K562 (cell line): Measurements from ENCODE around the gene MPG. TPM values are rescaled to one million over a fixed set of nuclear protein-coding genes. Genes with fewer than 3 reads are reported as not detected.

Source experiments
- CUX1 ChIP-seq: fragments of 200-800 bp; sonication (Bioruptor generic); IDR thresholded peaks from 2 replicates; pipeline ENCODE4 v1.6.1; 2016; ENCODE audit warnings: missing genetic modification characterization, missing compliant biosample characterization
- NUFIP1 ChIP-seq: fragments of 450-650 bp; IDR thresholded peaks from 2 replicates; pipeline ENCODE4 v1.6.1; 2018; ENCODE audit not compliant: partially characterized antibody
- TBL1XR1 ChIP-seq, 2 experiments: IDR thresholded peaks; 2 replicates each; pipeline ENCODE4 v1.6.1; 2012; ENCODE audit warnings: improper control_type of control experiment in 2 of 2, low read length in 2 of 2, mild to moderate bottlenecking in 1 of 2
- ZEB2 ChIP-seq: fragments of 450-650 bp; IDR thresholded peaks from 2 replicates; pipeline ENCODE4 v1.6.1; 2016
- polyA plus RNA-seq, 8 experiments: library from polyadenylated mRNA; depleted of rRNA in 4 of 8; stranded (reverse) in 5 of 8; unstranded in 3 of 8; fragments of >200 nt; fragmentation: Nextera tagmentation in 2 of 8; fragmentation: Illumina TruSeq in 1 of 8; extraction: Ambion mirVana in 2 of 8; extraction: Trizol in 1 of 8; gene quantifications; 2 replicates each; pipeline versions ENCODE4 v1.2.1 to v1.2.3, GENCODE V29; 2011 to 2014; ENCODE audit warnings: inconsistent platforms in 1 of 8, missing spikeins in 1 of 8
- total RNA-seq, 7 experiments: library from RNA; depleted of rRNA in 6 of 7; stranded (reverse); fragments of >200 nt in 6 of 7; fragmentation: Illumina TruSeq in 2 of 7; extraction: Trizol in 2 of 7; gene quantifications; 2 replicates each; pipeline versions ENCODE4 v1.2.1 to v1.2.3, GENCODE V29; 2011 to 2021; ENCODE audit warnings: low replicate concordance in 1 of 7
- TF ChIP-seq, protein P1 (sequence below), 2 experiments: fragments of 450-650 bp in 1 of 2; sonication (generic) in 1 of 2; formaldehyde crosslinking; conservative IDR thresholded peaks; 2 replicates each; pipeline versions ENCODE4 v1.4.0 to v1.8.1; 2020 to 2022; ENCODE audit warnings: mild to moderate bottlenecking in 1 of 2, missing genetic modification reagents in 1 of 2

Gene MPG
- total and polyA plus RNA-seq, 9 of the 15 experiments (the other 6 are each of a cell fraction or from before 2014, with no cell fraction given), result 0.42 to 226 (median 36.2) TPM

DNA sequence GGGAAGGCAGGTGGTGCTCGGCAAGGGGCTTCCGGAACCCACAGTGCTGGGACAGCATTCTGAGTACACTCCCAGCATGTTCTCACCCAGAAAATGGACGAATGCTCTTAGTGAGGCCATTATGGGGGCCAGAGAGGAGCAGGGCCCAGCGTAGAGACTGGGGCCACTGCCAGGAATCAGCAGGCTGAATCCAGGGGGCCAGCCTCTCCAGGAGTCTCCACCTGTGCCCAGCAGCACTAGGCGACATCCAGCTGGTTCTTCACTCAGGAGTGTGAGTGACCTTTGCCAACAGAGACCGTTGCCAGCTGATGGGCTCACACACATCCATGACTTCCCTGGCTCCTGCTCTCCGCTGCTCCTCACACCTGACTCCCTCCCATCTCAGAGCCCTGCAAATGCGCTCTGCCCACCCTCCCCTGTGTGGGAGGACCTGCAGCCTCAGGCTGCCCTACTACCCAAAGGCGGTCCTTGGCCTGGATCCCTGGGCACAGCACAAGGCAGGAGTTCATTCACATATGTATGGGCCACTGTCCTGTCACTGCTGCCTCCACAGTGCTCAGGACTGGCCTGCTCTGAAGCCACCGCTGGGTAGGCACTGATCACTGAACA is 10.7 kb upstream of the MPG start (continued):
- TF ChIP-seq, protein P1, sequence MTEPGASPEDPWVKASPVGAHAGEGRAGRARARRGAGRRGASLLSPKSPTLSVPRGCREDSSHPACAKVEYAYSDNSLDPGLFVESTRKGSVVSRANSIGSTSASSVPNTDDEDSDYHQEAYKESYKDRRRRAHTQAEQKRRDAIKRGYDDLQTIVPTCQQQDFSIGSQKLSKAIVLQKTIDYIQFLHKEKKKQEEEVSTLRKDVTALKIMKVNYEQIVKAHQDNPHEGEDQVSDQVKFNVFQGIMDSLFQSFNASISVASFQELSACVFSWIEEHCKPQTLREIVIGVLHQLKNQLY (CRISPR knock-in tag; conservative IDR thresholded peaks at IDR 0.05), result no peak
- no peak for TF ChIP-seq CUX1 (CRISPR knock-in tag)
- TF ChIP-seq NUFIP1, result no peak
- TF ChIP-seq TBL1XR1 (IDR thresholded peaks at IDR 0.05; ENCODE audit: low read length in 2 of 2), result no peak
- no peak for TF ChIP-seq ZEB2
